GM19324 (cell line): ENCODE measurements around the gene F2RL1.
"Not testable (repeated sequence)": the region's sequence is repeated elsewhere in the genome, so short reads cannot be mapped to it uniquely, and the experiment has no call there.

Experiments
- ATAC-seq: cut with Tn5 transposase; IDR thresholded peaks from one replicate; pipeline ENCODE4 v1.9.1; 2021; ENCODE audit warnings: mild to moderate bottlenecking, moderate library complexity; ENCODE audit not compliant: unreplicated experiment, low FRiP score

Gene F2RL1

DNA sequence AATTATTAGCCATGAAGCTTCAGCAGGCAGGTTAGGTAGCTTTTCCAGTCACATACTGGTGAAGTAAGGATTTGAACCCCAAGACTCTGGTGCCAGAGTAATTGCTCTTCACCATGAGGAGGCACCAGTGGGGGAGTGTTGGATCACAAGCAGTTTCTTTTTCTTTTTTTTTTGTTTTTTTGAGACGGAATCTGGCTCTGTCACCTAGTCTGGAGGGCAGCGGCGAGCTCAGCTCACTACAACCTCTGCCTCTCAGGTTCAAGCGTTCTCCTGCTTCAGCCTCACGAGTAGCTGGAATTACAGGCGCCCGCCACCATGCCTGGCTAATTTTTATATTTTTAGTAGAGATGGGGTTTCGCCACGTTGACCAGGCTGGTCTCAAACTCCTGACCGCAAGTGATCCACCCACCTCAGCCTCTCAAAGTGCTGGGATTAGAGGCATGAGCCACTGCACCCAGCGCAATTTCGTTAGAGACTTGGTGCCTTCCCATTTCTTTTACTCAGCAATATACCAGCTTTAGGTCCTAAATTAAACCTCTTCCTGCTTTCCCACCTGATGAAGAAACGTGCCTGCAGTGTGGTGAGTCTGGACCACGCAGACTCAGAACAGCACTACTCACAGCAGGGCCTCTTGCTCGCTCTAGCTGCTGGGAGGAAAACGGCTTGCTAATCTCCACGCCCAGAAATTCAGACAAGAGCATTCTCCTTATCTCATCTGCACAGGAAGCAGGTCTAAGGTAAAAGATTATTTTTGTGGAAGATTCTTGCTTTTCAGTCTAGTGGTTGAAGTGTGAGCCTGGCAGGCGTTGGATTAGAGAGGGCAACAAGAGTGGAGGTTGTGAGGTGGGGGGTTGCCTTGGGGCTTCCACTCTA, 30.8 kb downstream of the F2RL1 start, which contains the start of gene S100Z:
S100Z (plus strand) TSS at position 596 of the 873 bp plus-strand sequence. CDS start 25,346 bp downstream, outside the sequence.
- ATAC-seq = no peak

- no peak for ATAC-seq
These were observed 31.8 kb downstream of the F2RL1 start for GRCh38 chr5:76850543-76851145.

DNA sequence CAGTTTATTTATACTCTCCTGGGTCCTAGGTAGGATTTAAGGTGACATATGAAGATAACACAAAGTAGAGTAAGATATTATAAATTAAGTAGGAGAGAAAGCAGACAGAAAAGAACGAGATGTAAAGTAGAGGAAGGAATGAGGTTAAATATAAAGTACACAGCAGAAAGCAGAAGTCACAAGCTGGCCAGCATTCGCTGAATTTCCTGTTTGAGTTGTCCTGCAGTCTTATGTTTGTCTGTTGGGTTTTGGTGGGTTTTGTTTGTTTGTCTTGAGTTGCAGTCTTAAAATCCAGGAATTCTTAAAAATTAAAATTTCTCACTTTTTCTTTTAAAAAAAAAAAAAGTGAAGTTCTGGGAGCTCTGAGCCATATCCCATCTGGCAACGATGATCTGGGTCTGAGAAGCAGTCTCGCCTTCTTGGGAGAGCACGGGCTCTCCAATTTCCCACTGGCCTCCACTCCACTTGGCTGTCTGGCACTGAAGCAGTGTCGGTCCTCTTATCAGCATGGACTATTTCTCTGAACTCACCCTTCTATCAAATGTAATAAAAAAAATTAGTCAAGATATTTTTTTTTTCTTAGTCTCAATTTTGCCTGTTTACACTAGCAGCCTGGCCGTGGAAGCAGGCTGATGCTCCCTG, 33.0 kb downstream of the F2RL1 start:
- no peak for ATAC-seq

DNA sequence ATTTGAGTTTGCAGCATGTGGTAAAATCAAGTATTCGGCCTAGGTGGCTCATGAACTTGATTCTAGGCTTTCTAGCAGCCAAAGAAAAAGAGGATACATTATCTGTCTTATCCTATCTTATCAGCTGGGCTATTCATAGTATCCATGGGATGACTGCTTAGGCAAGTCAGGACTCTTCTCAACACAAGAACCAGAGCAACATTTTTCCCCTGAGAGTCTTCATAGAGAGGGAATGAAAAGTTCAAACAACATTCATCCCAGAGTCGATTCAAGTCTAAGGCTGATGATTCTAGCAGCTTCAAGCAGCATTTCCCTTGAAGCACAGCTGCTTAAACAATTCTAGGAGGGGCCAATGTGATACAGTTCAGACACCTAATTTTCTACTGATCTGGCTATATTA, 33.9 kb downstream of the F2RL1 start:
- ATAC-seq = no peak

GRCh38 chr5:76853741-76854140, 34.9 kb downstream of the F2RL1 start:
- ATAC-seq = not testable (repeated sequence)

DNA sequence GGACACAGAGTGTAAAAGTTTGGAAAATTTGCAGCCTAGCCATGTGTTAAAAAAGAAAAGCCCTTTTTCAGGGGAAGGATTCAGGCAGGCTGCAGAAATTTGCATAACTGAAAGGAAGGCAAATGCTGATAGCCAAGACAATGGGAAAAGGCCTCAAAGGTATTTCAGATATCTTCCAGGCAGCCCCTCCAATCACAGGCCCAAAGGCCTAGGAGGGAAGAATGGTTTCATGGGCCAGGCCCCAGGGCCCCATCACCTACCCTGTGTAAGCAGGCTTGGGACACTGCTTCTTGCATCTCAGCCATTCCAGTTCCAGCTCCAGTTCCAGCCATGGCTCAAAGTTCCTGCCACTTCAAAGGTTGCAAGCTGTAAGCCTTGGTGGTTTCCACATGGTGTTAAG, 35.8 kb downstream of the F2RL1 start:
- no peak for ATAC-seq

- ATAC-seq = not testable (repeated sequence)
These were observed 36.7 kb downstream of the F2RL1 start for GRCh38 chr5:76855501-76855900.

- no peak for ATAC-seq
These were observed 37.1 kb downstream of the F2RL1 start for GRCh38 chr5:76855961-76856360.

- not testable (repeated sequence) for ATAC-seq
These were observed 38.0 kb downstream of the F2RL1 start for GRCh38 chr5:76856800-76857199.

DNA sequence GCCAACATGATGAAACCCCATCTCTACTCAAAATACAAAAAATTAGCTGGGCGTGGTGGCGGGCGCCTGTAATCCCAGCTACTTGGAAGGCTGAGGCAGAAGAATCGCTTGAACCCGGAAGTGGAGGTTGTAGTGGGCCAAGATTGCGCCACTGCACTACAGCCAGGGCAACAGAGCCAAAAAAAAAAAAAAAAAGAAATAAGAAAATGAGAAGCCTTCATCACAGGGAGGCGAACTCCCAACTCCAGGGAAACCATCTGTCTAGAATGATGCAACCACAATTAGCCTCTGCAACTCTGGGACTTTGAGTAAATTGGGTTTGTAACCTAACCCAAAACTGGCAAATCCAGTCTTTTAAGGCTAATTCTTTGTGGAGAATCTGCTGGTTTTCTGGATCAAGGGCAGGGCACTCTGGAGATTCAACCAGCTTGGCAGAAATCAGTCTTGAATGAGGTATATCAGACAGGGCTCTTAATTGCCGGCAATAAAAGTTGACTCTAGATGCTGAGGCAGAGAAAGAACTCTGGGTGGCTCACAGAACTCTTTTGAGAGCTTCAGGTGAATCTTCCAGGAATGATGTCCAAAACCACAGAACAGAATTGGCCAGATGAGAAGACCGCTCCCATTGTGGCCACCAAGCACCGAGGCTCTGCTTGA, 40.9 kb downstream of the F2RL1 start:
- no peak for ATAC-seq

DNA sequence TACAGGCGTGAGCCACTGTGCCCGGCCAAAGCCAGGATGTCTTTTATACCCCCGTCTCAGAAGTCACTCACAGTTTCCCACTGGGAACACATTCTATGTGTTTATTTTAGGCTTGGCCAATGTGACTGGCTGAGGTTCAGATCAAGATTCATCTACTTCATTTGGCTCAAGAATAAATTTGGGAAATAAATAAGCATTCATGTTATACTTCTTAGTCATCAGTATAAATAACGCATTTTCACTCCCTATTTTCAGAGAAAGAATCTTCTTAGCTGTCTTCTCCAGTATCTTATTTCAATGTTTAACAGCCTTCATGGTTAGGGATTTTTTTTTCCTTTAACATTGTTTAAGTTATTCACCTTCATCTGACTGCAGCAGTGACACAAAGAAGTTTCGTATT, 42.8 kb downstream of the F2RL1 start:
- no peak for ATAC-seq

DNA sequence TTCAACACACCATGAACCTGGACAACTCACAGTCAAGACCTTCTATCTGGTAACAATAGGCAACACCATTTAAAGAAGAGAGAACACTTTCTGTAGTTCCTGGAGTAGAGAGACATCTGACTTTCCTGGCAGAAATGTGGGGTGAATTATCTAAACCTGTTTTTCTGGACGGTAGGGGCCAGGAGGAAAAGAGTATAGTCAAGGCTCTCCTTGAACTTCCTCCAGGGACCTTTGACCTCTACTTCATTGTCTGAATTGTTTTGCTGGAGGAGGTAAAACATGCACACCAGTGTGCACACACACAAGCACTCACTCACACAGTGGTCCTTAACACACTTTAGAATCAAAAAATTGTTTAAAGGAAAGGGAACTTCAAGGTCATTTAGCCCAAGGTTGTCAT, 44.2 kb downstream of the F2RL1 start:
- no peak for ATAC-seq

GRCh38 chr5:76866503-76866902, 47.7 kb downstream of the F2RL1 start:
- ATAC-seq = no peak

GRCh38 chr5:76867038-76867437, 48.2 kb downstream of the F2RL1 start:
- no peak for ATAC-seq

DNA sequence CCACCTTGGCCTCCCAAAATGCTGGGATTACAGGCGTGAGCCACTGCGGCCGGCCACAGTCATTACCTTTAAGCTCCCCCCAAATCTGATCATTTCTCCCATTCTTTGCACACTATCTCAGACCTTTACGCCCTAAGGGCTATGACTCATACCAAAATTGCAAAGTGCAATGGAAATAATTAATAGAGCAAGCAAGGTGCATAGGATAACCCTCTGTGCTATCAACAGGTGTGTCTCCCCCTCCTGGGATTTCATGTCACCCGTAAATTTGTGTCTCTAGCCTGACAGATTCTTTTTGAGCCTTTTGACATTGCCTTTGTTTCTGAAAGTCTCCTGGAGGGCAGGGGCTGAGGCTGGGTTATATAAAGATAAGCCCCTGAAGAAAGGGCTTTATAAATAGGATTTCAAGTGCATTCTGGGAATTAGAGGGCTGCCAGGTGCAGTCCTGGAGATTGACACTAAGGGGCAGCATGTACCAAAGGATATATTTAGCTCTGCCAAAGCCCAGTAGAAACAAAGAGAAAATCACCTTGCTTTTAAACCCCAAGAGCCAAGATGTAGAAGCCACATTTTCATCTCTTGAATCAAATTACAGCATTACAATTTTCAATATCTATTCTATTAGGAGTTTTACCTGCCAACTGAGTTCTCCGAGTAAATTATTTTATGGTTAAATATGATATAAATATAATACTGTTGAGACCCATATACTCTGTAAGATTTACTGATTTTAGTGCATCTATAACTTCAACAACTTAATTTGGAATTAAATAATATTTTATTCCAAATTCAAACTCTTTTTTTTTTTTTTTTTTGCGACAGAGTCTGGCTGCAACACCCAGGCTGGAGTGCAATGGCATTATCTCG, 49.2 kb downstream of the F2RL1 start:
- ATAC-seq = no peak

GRCh38 chr5:76870046-76870445, 51.2 kb downstream of the F2RL1 start:
- no peak for ATAC-seq

DNA sequence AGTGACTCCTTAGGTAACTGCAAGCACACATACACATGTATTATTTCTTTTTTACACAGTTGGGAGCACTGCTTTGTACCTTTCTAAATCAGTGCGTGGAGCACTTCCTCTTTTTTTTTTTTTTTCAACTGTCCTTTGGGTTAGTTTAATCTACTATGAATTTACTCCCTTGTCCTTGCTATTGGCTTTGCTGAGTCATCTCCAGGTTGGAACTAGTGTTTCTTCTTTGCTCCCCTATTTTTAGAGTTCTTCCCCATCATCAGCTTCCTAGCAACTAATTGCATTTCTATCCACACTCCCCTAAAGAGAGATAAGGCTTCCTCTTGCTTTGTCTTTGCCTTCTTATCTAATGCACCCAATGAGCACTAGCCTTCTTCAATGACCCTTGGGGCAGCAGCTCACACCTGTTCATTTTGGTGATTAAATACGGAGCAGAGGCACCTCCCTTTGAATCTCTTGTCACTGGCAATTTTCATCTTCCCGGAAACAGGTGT, 55.3 kb downstream of the F2RL1 start:
- no peak for ATAC-seq
